Hepatocyte (in vitro differentiated cells): ENCODE results near the gene GREM2.

ENCODE experiments used
- CTCF ChIP-seq: fragments of 200-600 bp; sonication (generic); IDR thresholded peaks from 2 replicates; pipeline ENCODE4 v1.5.1; 2016; ENCODE audit warnings: antibody characterized with exemption, mild to moderate bottlenecking; ENCODE audit not compliant: poor library complexity
- EZH2 ChIP-seq: fragments of 200-600 bp; sonication (generic); IDR thresholded peaks from 2 replicates; pipeline ENCODE4 v1.6.1; 2016; ENCODE audit warnings: antibody characterized with exemption, mild to moderate bottlenecking, borderline replicate concordance
- EZH2phosphoT487 ChIP-seq: fragments of 200-600 bp; sonication (generic); IDR thresholded peaks from one replicate; pipeline ENCODE4 v1.6.1; 2018; ENCODE audit warnings: antibody characterized with exemption, mild to moderate bottlenecking, low read depth, moderate library complexity; ENCODE audit not compliant: unreplicated experiment, severe bottlenecking

DNA sequence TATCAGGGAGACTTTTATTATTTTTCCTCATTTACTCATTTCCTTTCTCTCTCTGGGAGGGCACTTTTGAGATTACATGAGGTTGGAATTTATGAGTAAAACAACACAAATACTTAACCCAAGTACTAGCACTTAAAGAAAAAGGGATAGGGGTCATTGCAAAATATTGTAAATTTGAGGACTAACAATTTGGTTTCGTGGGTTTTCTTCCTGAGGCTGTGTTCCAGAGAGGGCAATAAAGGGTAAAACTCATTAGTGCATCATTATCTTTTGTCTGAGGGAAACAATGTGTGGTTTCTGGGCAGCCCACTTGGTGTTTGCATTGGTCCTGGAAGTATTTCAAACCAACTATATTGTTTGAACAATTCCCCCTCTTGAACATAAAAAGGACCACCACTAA lies 96.5 kb downstream of the GREM2 start:
- TF ChIP-seq EZH2 (no peak), CTCF (no peak), EZH2phosphoT487 (no peak)
